ENCODE measurements around the gene DOCK7. TPM values are rescaled to one million over a fixed set of nuclear protein-coding genes. Genes with fewer than 3 reads are reported as not detected.

The DOCK7 gene
- total and polyA plus RNA-seq, 8 donors: 33.1 to 53.8 (median 44.0) TPM

- TF ChIP-seq CTCF (IDR thresholded peaks at IDR 0.05): no peak
Observed at GRCh38 chr1:62452951-62453350, 235.2 kb downstream of the DOCK7 start.

GRCh38 chr1:62450301-62450700 lies 237.9 kb downstream of the DOCK7 start:
- Histone ChIP-seq H3K4me3 (no peak overlapping the region), H3K27me3 (no peaks in the 10 kb centered on the region), H3K27ac (no peak overlapping the region), H3K36me3 (peaks cover 0 to 99% of the 10 kb centered on the region in 2 donors), H3K9me3 (no peaks in the 10 kb centered on the region), H3K4me1 (no peaks in the 10 kb centered on the region)
- intact Hi-C loops (cut with DNase I): no loop called here
- DNase-seq (no peak), ATAC-seq (no peak)
- TF ChIP-seq CTCF (IDR thresholded peaks at IDR 0.05): no peak

More at GRCh38 chr1:62452951-62453350, 235.2 kb downstream of the DOCK7 start:
- intact Hi-C loops (cut with DNase I): no loop called here
- DNase-seq (no peak), ATAC-seq (no peak)
- no peak overlapping the region for H3K27ac ChIP-seq
- H3K27me3 ChIP-seq: no peaks in the 10 kb centered on the region
- H3K36me3 ChIP-seq: peaks cover 0 to 88% of the 10 kb centered on the region in 2 donors
- no peaks in the 10 kb centered on the region for H3K9me3 ChIP-seq
- H3K4me1 ChIP-seq: no peaks in the 10 kb centered on the region
- H3K4me3 ChIP-seq: no peak overlapping the region

GRCh38 chr1:62448221-62448933 lies 239.8 kb downstream of the DOCK7 start:
- TF ChIP-seq CTCF (IDR thresholded peaks at IDR 0.05): no peak
- Histone ChIP-seq H3K36me3 (peaks cover 0 to 93% of the 10 kb centered on the region in 2 donors), H3K4me1 (no peaks in the 10 kb centered on the region), H3K4me3 (no peak overlapping the region), H3K9me3 (no peaks in the 10 kb centered on the region), H3K27me3 (no peaks in the 10 kb centered on the region), H3K27ac (no peak overlapping the region)
- intact Hi-C loops (cut with DNase I): no loop called here
- ATAC-seq: no peak
- no peak for DNase-seq

GRCh38 chr1:62444701-62445100 lies 243.5 kb downstream of the DOCK7 start:
- peaks cover 0 to 66% of the 10 kb centered on the region in 2 donors for H3K36me3 ChIP-seq
- no peaks in the 10 kb centered on the region for H3K9me3 ChIP-seq
- intact Hi-C loops (cut with DNase I): no loop called here
- H3K27me3 ChIP-seq: no peaks in the 10 kb centered on the region
- ATAC-seq (no peak), DNase-seq (no peak)
- no peak for TF ChIP-seq CTCF (IDR thresholded peaks at IDR 0.05)
- H3K27ac ChIP-seq: no peak overlapping the region
- H3K4me1 ChIP-seq: peaks cover 0 to 12% of the 10 kb centered on the region in 2 donors
- H3K4me3 ChIP-seq: no peak overlapping the region

- no peaks in the 10 kb centered on the region for H3K27me3 ChIP-seq
- H3K4me3 ChIP-seq: no peak overlapping the region
- H3K9me3 ChIP-seq: no peaks in the 10 kb centered on the region
- peaks cover 0 to 17% of the 10 kb centered on the region in 2 donors for H3K36me3 ChIP-seq
- no peak overlapping the region for H3K27ac ChIP-seq
- TF ChIP-seq CTCF (IDR thresholded peaks at IDR 0.05): no peak
- ATAC-seq (no peak), DNase-seq (no peak)
- peaks cover 19 to 37% of the 10 kb centered on the region in 2 donors for H3K4me1 ChIP-seq
- intact Hi-C loops (cut with DNase I): no loop called here
Observed at GRCh38 chr1:62439652-62440371, 248.4 kb downstream of the DOCK7 start.

Data from left lung (tissue), 10 donors.